NCI-H446 (cell line): ENCODE data around the gene HOXD13.

ENCODE experiments used
- DNase-seq, 2 experiments: peaks; one replicate each; lab custom pipeline; 2025; lab: John Stamatoyannopoulos, UW

HOXD13 gene

GRCh38 chr2:176095421-176095820, 2.9 kb downstream of the HOXD13 start:
- no peak for DNase-seq

DNA sequence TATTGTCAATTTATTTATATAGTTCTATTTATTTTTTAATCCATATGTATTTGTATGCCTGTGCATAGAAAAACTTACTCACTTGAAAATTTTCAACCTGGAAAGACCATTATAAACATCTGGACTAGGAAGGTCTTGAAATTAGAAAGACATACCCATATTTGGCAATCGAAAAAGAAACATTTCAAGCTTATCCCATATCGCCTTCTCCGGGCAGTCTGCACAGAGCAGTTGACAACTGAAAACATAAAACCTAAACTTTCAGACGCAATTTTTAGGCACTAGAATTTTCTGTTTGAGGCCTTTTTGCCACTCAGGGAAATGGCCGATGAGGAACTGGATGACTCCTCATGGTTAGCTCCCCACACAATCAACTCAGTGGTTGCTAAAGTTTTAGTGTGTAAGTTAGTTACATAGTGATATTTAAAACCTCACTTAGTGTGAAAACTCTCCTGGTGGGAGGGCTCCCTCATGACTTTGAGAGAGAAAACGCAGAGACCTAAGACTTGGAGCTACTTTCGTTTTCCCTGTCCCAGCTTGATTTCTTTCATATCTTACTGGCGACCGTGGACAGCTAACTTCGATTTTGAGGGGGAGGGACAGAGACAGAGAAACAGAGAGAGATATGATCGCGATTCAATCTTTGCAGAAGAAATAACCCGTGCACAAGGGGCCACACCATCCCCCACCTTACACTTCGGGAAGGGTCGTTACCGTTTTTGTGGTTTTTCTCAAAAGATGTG, 3.9 kb downstream of the HOXD13 start:
- no peak for DNase-seq

GRCh38 chr2:176096986-176097819, 4.7 kb downstream of the HOXD13 start:
- DNase-seq = peak; percentile 58 to 81

- DNase-seq = no peak
Measured at GRCh38 chr2:176097820-176098365, 5.4 kb downstream of the HOXD13 start.

GRCh38 chr2:176098366-176099158, 6.0 kb downstream of the HOXD13 start:
- no peak for DNase-seq

- no peak for DNase-seq
Measured at GRCh38 chr2:176099159-176099727, 6.7 kb downstream of the HOXD13 start.

DNA sequence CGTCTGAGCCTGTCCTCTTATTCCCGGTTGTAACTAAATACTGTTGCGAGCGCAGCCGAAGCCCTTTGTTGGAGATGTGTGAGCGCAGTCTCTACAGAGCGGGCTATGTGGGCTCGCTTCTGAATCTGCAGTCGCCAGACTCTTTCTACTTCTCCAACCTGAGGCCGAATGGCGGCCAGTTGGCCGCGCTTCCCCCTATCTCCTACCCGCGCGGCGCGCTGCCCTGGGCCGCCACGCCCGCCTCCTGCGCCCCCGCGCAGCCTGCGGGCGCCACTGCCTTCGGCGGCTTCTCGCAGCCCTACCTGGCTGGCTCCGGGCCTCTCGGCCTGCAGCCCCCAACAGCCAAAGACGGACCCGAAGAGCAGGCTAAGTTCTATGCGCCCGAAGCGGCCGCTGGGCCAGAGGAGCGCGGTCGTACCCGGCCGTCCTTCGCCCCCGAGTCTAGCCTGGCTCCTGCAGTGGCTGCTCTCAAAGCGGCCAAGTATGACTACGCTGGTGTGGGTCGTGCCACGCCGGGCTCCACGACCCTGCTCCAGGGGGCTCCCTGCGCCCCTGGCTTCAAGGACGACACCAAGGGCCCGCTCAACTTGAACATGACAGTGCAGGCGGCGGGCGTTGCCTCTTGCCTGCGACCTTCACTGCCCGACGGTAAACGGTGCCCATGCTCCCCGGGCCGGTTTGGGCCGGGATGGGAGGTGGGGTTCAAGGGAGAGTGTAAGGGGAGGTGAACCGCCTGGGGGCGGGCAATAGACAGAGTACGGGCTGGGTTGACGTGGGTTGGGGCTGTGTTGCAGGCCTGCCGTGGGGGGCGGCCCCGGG, 7.4 kb downstream of the HOXD13 start, which contains the start of gene HOXD12:
Gene HOXD12 (plus strand): TSS at position 68 of the 819 bp plus-strand sequence. CDS start 7 bp downstream, at position 75.
- DNase-seq = no peak

DNA sequence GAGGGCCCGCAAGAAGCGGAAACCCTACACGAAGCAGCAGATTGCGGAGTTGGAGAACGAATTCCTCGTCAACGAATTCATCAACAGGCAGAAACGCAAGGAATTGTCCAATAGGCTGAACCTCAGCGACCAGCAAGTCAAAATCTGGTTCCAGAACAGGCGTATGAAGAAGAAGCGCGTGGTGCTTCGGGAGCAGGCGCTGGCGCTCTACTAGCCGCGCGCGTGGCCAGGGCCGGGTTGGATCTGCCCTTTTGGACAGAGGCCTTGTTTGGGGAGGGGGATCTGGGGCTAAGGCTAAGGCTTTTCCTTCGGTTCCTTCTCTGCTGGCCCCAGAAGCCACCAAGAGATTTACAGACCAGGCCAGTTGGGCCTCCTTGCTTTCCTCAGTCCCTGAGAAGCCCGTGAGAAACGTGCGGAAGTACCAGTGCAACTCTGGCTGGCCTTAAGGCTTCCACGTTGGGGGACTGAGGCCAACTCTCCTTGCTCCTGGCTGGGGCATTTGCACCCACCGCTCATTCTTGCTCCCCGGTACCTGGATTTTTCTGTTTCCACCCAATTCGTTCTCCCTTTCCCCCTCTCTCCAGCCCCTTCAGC, 8.1 kb downstream of the HOXD13 start:
- DNase-seq = no peak

- no peak for DNase-seq
Measured at GRCh38 chr2:176101216-176101830, 8.8 kb downstream of the HOXD13 start.

GRCh38 chr2:176101842-176102241, 9.3 kb downstream of the HOXD13 start:
- no peak for DNase-seq

DNA sequence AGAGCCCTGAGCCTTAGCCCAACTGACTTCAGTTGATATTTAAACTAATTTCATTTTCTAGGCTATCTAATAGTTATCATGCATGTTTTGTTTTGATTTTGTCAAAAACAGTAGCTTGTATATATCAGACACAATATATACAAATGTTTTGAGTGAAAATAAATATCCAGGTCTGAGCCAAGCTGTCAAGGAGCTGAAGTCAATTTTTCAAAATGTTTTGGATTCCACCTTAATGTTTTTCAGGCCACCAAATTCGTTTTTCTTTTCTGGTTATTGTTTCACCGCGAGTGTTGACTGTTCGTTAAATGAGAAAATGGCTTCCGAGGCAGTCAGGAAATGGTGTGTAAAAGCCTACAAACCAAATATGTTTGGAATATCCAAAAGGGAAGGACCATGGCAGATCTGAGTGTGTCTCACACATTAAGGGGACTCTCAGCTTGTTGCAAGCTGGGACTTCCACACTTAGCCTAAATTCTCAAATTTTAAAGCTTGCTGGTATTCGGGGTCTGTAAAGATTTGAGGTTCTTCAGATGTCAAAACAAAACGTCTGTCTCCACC, 9.9 kb downstream of the HOXD13 start:
- no peak for DNase-seq

- DNase-seq = no peak
Measured at GRCh38 chr2:176103194-176103593, 10.7 kb downstream of the HOXD13 start.

GRCh38 chr2:176103742-176104315, 11.3 kb downstream of the HOXD13 start:
- no peak for DNase-seq

GRCh38 chr2:176104316-176105077, 12.0 kb downstream of the HOXD13 start:
- no peak for DNase-seq

DNA sequence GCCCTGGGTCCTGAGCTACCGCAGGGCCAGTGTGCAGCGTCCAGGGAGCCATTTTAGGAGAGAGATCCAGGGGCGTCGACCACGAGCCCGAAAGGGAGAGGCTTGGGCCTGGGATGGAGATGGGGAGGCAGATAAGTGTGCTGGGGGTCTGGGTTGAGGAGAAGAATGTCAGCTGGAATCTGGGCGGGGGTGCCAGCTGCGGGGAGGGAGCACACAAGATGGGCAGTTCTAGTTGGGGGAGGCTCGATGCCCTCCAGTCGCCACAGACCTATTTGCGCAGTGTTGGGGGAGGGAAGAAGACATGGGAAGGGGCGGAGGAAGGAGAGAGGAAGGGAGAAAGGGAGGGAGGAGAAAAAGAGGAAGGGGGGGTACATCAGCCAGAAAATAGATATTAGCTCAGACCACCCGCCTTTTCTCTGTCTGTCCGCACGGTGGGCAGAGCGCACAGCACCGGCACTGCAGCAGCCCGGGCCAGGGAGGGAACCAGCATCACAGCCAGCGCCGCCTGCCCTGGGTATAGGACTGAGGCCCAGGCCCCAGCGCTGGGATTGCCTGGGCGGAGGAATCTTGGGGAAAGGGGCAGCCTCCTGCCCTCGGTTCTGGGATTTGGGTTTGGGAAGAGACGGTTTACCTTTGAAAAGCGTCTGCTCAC, 12.7 kb downstream of the HOXD13 start:
- DNase-seq = no peak

DNA sequence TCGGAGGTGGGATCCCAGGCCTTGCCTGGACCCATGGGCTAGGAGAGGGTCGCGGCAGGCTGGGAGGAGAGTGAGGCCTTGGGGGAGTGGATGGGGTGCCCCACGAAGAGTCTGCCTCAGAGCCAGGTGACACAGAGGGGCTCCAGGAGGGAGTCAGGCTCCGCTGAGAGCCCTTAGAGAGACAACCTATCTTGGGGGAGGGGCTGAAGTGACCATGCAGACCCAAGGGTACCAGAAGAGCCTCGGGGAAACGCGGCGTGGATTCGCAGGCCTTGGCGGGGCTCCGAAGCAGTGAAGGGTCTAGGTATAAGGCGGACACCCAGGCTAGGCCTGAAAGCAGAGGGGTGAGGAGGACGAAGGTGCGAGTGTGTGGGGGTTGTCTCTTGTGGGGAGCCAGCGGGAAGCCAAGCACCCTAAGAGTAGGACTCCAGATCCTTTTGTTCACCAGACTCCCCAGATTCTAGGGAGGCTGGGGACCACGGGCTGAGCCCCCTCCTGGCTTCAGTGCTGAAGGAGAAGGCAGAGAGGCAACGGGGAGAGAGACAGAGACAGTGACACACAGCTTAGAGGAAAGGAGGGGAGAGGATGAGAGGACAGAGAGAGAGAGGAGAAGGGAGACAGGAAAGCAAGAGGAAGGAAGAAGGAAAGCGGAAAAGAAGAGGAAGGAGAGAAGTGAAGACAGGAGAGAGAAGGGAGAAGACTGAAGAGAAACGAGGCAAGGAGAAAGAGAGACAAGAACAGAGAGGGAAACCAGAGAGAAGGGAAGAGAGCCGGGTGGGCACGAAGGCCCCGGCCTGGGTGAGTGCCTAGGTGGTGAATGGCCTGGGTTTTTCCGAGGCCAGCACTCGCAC, 13.4 kb downstream of the HOXD13 start:
- DNase-seq = no peak
